ENCODE data around the gene MMP15. TPM values are rescaled to one million over a fixed set of nuclear protein-coding genes. Genes with fewer than 3 reads are reported as not detected.
A peak's percentile ranks its signal among the peaks of the same experiment; 100 is the strongest.

MMP15 gene
- total and polyA plus RNA-seq, 4 donors = 7.0 to 38.8 (median 21.4) TPM

GRCh38 chr16:58001781-58002415 is 23.7 kb upstream of the MMP15 start:
- WGBS = 35% methylated on average over 10 of the region's 10 CpGs
- DNase-seq (ENCODE audit: low spot score) = no peak
- H3K27ac ChIP-seq (ENCODE audit: low read depth in 1 of 2, low read length in 2 of 2) = peak overlapping the region in 1 of 2 donors; percentile 87
- H3K4me3 ChIP-seq (ENCODE audit: low read depth in 1 of 3, low read length in 3 of 3) = peak overlapping the region; percentile 60 to 92 (median 82)
- TF ChIP-seq REST (IDR thresholded peaks at IDR 0.05) (no peak), FOXA2 (IDR thresholded peaks at IDR 0.05) (no peak), TAF1 (conservative IDR thresholded peaks at IDR 0.05) (no peak), HNF4G (IDR thresholded peaks at IDR 0.05) (no peak), YY1 (IDR thresholded peaks at IDR 0.05) (no peak), RXRA (IDR thresholded peaks at IDR 0.05) (no peak), SP1 (IDR thresholded peaks at IDR 0.05) (no peak)
- TF ChIP-seq, protein P1, sequence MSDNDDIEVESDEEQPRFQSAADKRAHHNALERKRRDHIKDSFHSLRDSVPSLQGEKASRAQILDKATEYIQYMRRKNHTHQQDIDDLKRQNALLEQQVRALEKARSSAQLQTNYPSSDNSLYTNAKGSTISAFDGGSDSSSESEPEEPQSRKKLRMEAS (IDR thresholded peaks at IDR 0.05) = no peak
- TF ChIP-seq, protein P2, sequence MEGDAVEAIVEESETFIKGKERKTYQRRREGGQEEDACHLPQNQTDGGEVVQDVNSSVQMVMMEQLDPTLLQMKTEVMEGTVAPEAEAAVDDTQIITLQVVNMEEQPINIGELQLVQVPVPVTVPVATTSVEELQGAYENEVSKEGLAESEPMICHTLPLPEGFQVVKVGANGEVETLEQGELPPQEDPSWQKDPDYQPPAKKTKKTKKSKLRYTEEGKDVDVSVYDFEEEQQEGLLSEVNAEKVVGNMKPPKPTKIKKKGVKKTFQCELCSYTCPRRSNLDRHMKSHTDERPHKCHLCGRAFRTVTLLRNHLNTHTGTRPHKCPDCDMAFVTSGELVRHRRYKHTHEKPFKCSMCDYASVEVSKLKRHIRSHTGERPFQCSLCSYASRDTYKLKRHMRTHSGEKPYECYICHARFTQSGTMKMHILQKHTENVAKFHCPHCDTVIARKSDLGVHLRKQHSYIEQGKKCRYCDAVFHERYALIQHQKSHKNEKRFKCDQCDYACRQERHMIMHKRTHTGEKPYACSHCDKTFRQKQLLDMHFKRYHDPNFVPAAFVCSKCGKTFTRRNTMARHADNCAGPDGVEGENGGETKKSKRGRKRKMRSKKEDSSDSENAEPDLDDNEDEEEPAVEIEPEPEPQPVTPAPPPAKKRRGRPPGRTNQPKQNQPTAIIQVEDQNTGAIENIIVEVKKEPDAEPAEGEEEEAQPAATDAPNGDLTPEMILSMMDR (IDR thresholded peaks at IDR 0.05; ENCODE audit: low read depth, low read length, missing input control) = no peak
- H3K9me3 ChIP-seq (ENCODE audit: control insufficient read depth in 4 of 4, low read length in 3 of 4) = no peaks in the 10 kb centered on the region
- H3K27me3 ChIP-seq (ENCODE audit: control insufficient read depth in 4 of 4, insufficient read depth in 4 of 4, low read length in 3 of 4) = no peaks in the 10 kb centered on the region
- H3K9ac ChIP-seq (ENCODE audit: low read depth in 1 of 2, low read length in 2 of 2) = peak overlapping the region in 1 of 2 donors; percentile 41
- H3K36me3 ChIP-seq (ENCODE audit: control insufficient read depth in 4 of 4, insufficient read depth in 3 of 4, low read depth in 1 of 4, low read length in 3 of 4) = peaks cover 1 to 12% (median 6%) of the 10 kb centered on the region in 4 donors
- H3K4me1 ChIP-seq (ENCODE audit: control insufficient read depth in 4 of 4, insufficient read depth in 4 of 4, low read length in 3 of 4) = peaks cover 13 to 29% (median 17%) of the 10 kb centered on the region in 4 donors

GRCh38 chr16:58002416-58002800 is 23.1 kb upstream of the MMP15 start:
- peaks cover 13 to 29% (median 17%) of the 10 kb centered on the region in 4 donors for H3K4me1 ChIP-seq (ENCODE audit: control insufficient read depth in 4 of 4, insufficient read depth in 4 of 4, low read length in 3 of 4)

More at GRCh38 chr16:58002416-58002800, 23.1 kb upstream of the MMP15 start:
- Histone ChIP-seq H3K36me3 (ENCODE audit: control insufficient read depth in 4 of 4, insufficient read depth in 3 of 4, low read depth in 1 of 4, low read length in 3 of 4) (peaks cover 0 to 7% (median 5%) of the 10 kb centered on the region in 4 donors), H3K27me3 (ENCODE audit: control insufficient read depth in 4 of 4, insufficient read depth in 4 of 4, low read length in 3 of 4) (no peaks in the 10 kb centered on the region), H3K9ac (ENCODE audit: low read depth in 1 of 2, low read length in 2 of 2) (no peak overlapping the region), H3K27ac (ENCODE audit: low read depth in 1 of 2, low read length in 2 of 2) (no peak overlapping the region), H3K4me3 (ENCODE audit: low read depth in 1 of 3, low read length in 3 of 3) (no peak overlapping the region), H3K9me3 (ENCODE audit: control insufficient read depth in 4 of 4, low read length in 3 of 4) (no peaks in the 10 kb centered on the region)
- WGBS = 85% methylated on average over 9 of the region's 9 CpGs
- no peak for DNase-seq (ENCODE audit: low spot score)
- no peak for TF ChIP-seq HNF4G (IDR thresholded peaks at IDR 0.05)
- TF ChIP-seq GABPA (IDR thresholded peaks at IDR 0.05 in 1 of 2, conservative IDR thresholded peaks at IDR 0.05 in 1 of 2) = no peak
- no peak for TF ChIP-seq RXRA (IDR thresholded peaks at IDR 0.05)
- TF ChIP-seq, protein P1 (IDR thresholded peaks at IDR 0.05) = no peak
- no peak for TF ChIP-seq RAD21 (IDR thresholded peaks at IDR 0.05)
- no peak for TF ChIP-seq SP1 (IDR thresholded peaks at IDR 0.05)
- TF ChIP-seq, protein P3, sequence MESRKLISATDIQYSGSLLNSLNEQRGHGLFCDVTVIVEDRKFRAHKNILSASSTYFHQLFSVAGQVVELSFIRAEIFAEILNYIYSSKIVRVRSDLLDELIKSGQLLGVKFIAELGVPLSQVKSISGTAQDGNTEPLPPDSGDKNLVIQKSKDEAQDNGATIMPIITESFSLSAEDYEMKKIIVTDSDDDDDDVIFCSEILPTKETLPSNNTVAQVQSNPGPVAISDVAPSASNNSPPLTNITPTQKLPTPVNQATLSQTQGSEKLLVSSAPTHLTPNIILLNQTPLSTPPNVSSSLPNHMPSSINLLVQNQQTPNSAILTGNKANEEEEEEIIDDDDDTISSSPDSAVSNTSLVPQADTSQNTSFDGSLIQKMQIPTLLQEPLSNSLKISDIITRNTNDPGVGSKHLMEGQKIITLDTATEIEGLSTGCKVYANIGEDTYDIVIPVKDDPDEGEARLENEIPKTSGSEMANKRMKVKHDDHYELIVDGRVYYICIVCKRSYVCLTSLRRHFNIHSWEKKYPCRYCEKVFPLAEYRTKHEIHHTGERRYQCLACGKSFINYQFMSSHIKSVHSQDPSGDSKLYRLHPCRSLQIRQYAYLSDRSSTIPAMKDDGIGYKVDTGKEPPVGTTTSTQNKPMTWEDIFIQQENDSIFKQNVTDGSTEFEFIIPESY (IDR thresholded peaks at IDR 0.05) = no peak
- no peak for TF ChIP-seq JUND (IDR thresholded peaks at IDR 0.05)
- TF ChIP-seq HNF4A (conservative IDR thresholded peaks at IDR 0.05) = no peak

All from liver (tissue), 9 donors.